Measurements from ENCODE around the gene KAT5. TPM values are rescaled to one million over a fixed set of nuclear protein-coding genes. Genes with fewer than 3 reads are reported as not detected.
"Not testable (repeated sequence)": the region's sequence is repeated elsewhere in the genome, so short reads cannot be mapped to it uniquely, and the experiment has no call there.

The KAT5 gene
- total and polyA plus RNA-seq, 10 of the 15 experiments (the other 5 are each of a cell fraction or from before 2014, with no cell fraction given), result 3.4 to 66.1 (median 46.3) TPM

DNA sequence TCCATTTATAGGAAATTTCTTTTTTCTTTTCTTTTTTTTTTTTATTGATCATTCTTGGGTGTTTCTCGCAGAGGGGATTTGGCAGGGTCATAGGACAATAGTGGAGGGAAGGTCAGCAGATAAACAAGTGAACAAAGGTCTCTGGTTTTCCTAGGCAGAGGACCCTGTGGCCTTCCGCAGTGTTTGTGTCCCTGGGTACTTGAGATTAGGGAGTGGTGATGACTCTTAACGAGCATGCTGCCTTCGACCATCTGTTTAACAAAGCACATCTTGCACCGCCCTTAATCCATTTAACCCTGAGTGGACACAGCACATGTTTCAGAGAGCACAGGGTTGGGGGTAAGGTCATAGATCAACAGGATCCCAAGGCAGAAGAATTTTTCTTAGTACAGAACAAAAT, 50.1 kb downstream of the KAT5 start:
- BruUV-seq (replicated peaks); H3K27ac ChIP-seq (ENCODE audit: control insufficient read depth, insufficient read depth); H3K4me3 ChIP-seq; H3K79me2 ChIP-seq (ENCODE audit: control insufficient read depth, insufficient read depth, low read length); H3K9ac ChIP-seq (ENCODE audit: control insufficient read depth, insufficient read depth, low read length); in situ Hi-C loops (cut with MboI); DNase-seq (ENCODE audit: low read depth, low spot score); RAD21 ChIA-PET (ENCODE audit: unreplicated experiment); H3K27me3 ChIP-seq (replicated peaks in 1 of 2; ENCODE audit: control insufficient read depth in 2 of 2, insufficient read depth in 2 of 2, low read length in 1 of 2); FAIRE-seq; POLR2A ChIA-PET; H3K4me1 ChIP-seq (ENCODE audit: control insufficient read depth, insufficient read depth, low read length); H4K20me1 ChIP-seq (ENCODE audit: control insufficient read depth, insufficient read depth); H2AFZ ChIP-seq (ENCODE audit: control insufficient read depth, low read depth, low read length); H3K9me3 ChIP-seq (replicated peaks; ENCODE audit: control insufficient read depth, insufficient read depth, low read length); H3K36me3 ChIP-seq (ENCODE audit: control insufficient read depth in 2 of 2, insufficient read depth in 2 of 2, low read length in 1 of 2); intact Hi-C loops (cut with micrococcal nuclease; ENCODE audit: unreplicated experiment); H3K4me2 ChIP-seq (ENCODE audit: control insufficient read depth, insufficient read depth); ATAC-seq: not testable (repeated sequence)
- CTCF ChIA-PET, result interaction anchor here (1.5 to 3.2 kb wide), 2 partner anchors 13 to 18 kb away, joined by 3 to 11 read pairs; no protein-coding TSS in a partner anchor
- WGBS (ENCODE audit: insufficient coverage, insufficient replicate concordance, low lambda C conversion rate, missing lambda C conversion rate), result 48% methylated on average over 4 of the region's 5 CpGs
- SMC1A ChIA-PET (ENCODE audit: uncharacterized antibody, unreplicated experiment), result interaction anchor here (1.2 to 1.5 kb wide), 2 partner anchors 14 to 61 kb away, joined by 3 read pairs; no protein-coding TSS in a partner anchor

DNA sequence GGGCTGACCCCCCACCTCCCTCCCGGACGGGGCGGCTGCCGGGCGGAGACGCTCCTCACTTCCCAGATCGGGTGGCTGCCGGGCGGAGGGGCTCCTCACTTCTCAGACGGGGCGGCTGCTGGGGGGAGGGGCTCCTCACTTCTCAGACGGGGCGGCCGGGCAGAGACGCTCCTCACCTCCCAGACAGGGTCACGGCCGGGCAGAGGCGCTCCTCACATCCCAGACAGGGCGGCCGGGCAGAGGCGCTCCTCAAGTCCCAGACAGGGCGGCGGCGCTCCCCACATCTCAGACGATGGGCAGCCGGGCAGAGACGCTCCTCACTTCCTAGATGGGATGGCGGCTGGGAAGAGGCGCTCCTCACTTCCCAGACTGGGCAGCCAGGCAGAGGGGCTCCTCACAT, 50.8 kb downstream of the KAT5 start:
- intact Hi-C loops (cut with micrococcal nuclease; ENCODE audit: unreplicated experiment); H3K79me2 ChIP-seq (ENCODE audit: control insufficient read depth, insufficient read depth, low read length): not testable (repeated sequence)

More for the DNA sequence above, 50.8 kb downstream of the KAT5 start:
- H4K20me1 ChIP-seq (ENCODE audit: control insufficient read depth, insufficient read depth); H3K9me3 ChIP-seq (replicated peaks; ENCODE audit: control insufficient read depth, insufficient read depth, low read length); in situ Hi-C loops (cut with MboI); H2AFZ ChIP-seq (ENCODE audit: control insufficient read depth, low read depth, low read length); H3K36me3 ChIP-seq (ENCODE audit: control insufficient read depth in 2 of 2, insufficient read depth in 2 of 2, low read length in 1 of 2); BruUV-seq (replicated peaks); H3K4me3 ChIP-seq; H3K9ac ChIP-seq (ENCODE audit: control insufficient read depth, insufficient read depth, low read length); CTCF ChIA-PET; SMC1A ChIA-PET (ENCODE audit: uncharacterized antibody, unreplicated experiment); H3K27ac ChIP-seq (ENCODE audit: control insufficient read depth, insufficient read depth); H3K4me1 ChIP-seq (ENCODE audit: control insufficient read depth, insufficient read depth, low read length); H3K4me2 ChIP-seq (ENCODE audit: control insufficient read depth, insufficient read depth); DNase-seq (ENCODE audit: low read depth, low spot score); ATAC-seq; POLR2A ChIA-PET; H3K27me3 ChIP-seq (replicated peaks in 1 of 2; ENCODE audit: control insufficient read depth in 2 of 2, insufficient read depth in 2 of 2, low read length in 1 of 2); FAIRE-seq; RAD21 ChIA-PET (ENCODE audit: unreplicated experiment): not testable (repeated sequence)
- WGBS (ENCODE audit: insufficient coverage, insufficient replicate concordance, low lambda C conversion rate, missing lambda C conversion rate), result 78% methylated on average over 15 of the region's 29 CpGs

Measured in GM12878 (cell line).